OCI-LY7 (cell line): ENCODE data around the gene ADARB2.

Experiments
- EZH2phosphoT487 ChIP-seq: fragments of 200-600 bp; sonication (generic); IDR thresholded peaks from 2 replicates; pipeline ENCODE4 v1.6.1; 2018; ENCODE audit warnings: low read depth, borderline replicate concordance, mild to moderate bottlenecking, mixed run types, antibody characterized with exemption, low read length, moderate library complexity, mixed read lengths
- TF ChIP-seq, protein P1 (sequence below): fragments of 200-600 bp; sonication (generic); conservative IDR thresholded peaks from 2 replicates; pipeline ENCODE4 v1.5.1; 2014; ENCODE audit warnings: mild to moderate bottlenecking, antibody characterized with exemption, low read length, moderate library complexity, mixed read lengths

DNA sequence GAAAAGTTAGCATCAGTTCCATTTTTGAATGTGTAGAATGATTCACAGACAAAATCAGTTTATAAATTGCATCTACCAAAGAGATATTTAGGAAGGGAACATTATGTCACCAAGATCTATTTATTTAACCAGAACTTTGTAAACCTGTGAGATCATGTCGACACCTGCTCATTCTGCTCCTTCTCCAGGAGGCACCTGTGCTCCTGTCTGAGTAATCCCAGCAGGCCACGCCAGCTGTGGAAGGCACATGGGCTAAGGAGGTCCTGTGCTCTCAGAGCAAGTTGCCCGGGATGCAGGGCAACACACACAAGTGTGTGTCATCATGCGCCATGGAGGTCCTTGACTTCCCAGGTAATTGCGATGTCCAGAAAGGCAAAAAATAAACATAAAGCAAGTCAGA lies 45.5 kb upstream of the ADARB2 start:
- TF ChIP-seq EZH2phosphoT487, result no peak
- TF ChIP-seq, protein P1, sequence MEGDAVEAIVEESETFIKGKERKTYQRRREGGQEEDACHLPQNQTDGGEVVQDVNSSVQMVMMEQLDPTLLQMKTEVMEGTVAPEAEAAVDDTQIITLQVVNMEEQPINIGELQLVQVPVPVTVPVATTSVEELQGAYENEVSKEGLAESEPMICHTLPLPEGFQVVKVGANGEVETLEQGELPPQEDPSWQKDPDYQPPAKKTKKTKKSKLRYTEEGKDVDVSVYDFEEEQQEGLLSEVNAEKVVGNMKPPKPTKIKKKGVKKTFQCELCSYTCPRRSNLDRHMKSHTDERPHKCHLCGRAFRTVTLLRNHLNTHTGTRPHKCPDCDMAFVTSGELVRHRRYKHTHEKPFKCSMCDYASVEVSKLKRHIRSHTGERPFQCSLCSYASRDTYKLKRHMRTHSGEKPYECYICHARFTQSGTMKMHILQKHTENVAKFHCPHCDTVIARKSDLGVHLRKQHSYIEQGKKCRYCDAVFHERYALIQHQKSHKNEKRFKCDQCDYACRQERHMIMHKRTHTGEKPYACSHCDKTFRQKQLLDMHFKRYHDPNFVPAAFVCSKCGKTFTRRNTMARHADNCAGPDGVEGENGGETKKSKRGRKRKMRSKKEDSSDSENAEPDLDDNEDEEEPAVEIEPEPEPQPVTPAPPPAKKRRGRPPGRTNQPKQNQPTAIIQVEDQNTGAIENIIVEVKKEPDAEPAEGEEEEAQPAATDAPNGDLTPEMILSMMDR, result no peak
